GM19240 (cell line): ENCODE measurements around the gene IDUA.

Source experiments
- DNase-seq: peaks from one replicate; pipeline ENCODE4 v3.0.0; 2011; ENCODE audit warnings: low spot score; ENCODE audit not compliant: insufficient read length

IDUA gene

DNA sequence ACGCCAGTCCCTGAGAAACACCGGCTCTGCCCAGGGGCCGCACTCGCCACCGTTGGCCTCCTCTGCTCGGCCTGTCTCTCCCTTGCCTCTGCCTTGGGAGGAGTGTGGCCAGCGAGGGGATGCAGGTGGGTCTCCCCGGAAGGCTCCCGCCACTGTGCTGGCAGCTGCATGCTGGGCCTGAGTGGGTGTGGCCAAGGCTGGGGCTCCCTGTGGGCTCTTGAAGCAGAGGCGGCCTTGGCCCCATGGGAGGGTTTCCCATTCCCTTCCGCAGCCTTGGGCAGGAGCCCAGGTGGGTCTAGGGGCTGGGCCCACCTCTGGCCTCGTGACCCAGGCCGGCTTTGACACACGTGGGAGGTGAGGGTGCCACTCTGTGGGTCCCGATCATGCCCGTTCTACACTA lies 43.7 kb downstream of the IDUA start:
- no peak for DNase-seq

DNA sequence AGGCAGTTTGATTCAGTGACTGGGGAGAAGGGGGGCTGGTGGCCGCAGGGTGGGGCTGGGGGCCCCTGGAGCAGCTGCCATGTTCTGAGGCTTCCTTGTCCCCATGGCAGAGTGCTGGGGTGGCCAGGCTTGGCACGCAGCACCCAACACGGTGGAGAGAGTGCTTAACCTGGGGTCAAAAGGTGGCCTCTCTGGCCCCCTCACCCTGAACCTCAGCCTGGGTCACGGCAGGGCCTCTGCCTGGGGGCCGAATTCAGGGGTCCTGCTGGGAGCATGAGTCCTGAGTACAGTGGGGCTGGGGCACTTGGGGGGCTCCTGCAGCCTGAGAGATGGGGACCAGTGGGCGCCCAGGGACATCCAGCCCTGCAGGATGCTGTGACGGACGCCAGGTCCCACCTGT lies 44.5 kb downstream of the IDUA start:
- DNase-seq, result no peak

DNA sequence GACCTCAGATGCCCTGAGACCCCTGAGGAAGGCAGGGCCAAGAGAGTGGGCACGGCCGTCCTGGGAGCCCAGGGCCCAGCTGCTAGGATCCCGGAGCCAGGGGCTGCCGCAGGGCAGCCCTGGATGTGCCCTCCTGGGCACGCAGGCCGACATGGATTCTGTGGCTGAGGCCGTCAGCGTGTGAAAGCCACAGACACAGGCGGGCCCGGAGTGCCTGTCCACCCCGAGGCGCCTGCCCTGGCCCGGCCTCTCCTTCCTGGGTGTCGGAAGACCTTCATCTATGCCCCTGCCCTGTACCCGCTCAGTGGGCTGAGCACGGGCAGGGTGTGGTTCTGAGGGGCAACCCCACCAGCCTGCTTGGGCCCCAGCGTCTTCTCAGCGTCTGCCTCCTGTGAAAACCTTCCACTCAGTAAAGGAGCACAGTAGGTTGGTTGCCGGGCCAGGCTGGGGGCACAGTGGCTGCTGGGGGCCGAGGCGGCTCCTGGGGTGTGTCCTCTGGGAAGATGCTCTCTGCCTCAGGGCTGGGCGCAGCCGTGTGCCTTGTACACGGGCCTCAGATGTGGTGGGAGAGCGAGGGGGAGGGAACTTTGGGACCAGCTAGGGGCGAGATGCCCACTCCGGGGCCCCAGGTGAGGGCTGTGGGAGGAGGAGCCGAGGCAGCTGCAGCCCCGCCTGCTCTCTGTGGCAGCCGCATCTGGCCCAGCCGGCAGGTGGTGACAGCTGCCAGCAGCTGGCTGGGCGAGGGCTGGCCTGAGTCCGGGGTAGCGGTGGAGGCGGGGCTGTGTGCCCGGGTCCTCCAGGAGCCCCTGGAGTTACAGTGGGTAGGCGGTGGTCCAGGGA lies 45.3 kb downstream of the IDUA start:
- DNase-seq, result no peak

DNA sequence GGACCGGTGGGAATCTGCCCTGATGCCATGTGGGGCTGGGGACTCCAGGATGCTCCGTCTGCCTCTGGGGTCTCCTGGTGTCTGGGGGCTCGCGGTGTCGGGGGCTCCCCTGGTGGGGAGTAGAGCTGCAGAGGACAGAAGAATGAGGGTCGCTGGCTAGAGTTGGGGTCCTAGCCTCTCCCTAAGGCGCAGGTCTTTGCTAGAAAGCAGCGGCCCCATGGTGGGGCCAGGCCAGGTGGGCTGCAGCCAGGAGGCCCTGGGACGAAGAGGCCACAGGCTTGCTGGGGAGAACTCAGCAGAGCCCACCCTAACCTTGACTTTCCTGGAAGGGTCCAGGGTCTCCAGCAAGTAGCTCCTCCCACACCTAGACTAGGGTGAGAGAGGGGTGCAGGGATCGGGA lies 46.0 kb downstream of the IDUA start:
- no peak for DNase-seq

DNA sequence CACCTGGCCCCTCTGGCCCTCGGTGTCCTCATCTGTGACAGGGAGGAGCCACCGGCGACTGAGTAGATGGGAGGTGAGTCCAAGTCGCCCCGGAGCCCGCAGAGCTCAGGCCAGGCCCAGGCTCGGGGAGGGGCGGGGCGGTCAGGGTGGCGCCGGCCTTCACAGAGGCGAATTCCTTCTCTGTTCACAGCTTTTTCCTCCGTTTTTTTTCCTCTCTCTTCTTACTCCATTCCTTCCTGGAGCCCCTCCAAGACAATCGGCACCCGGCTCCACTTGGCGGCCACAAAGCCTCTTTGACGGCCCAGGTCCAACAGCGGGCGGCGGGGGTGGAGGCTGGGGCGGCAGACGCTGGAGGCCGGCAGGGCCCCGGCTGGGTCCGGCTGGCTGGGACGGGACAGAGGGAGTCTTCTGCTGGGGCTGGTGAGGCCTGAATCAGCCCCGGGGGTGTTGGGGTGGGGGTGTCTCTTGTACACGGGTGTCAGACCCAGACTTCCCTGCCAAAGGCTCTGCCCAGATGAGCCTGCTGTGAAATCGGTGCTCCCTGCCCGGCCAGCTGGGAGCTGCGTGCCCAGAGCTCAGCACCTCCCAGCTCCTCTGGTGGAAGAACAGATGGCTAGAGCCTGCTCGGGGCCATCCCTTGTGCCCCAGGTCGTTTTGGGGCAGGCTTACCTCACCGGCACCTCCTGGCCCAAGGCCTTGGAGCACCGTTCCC lies 47.2 kb downstream of the IDUA start:
- no peak for DNase-seq

DNA sequence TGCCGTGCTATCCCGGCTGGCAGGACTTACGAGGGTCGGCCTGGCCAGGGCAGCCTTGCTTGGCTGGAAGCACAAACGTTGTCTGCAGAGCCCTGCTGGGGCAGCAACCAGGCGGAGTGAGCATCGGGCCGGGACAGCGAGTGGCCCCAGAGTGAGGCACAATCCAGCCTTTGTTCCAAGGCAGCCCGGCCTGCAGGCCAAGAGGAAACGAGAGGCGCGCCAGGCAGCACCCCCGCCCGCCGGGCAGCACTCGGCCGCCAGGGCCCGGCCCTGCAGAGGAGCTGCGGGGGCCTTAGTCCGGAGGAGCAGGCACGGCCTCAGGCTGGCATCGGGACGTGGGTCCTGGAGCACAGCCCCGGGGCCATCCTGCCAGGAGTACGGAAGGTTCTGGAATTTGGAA lies 48.7 kb downstream of the IDUA start:
- DNase-seq, result no peak

DNA sequence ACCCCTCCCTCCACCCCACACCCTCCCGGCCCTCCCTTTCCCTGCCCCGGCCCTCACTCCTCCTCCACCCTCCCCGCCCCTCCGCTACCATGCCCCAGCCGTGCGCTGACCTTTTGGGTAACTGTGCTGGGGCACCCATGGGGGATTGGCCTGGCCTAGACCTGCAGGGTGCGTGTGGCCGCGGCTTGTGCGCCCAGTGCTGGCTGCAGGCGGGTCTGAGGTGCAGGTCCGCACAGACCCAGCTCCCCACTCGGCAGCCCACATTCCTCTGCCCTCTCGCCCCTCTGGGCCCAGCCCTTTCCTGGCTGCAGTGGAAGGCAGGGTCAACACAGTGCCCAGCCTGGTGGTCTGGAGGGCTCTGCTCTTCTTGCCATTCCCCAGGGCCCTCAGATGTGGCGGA lies 49.3 kb downstream of the IDUA start:
- no peak for DNase-seq

DNA sequence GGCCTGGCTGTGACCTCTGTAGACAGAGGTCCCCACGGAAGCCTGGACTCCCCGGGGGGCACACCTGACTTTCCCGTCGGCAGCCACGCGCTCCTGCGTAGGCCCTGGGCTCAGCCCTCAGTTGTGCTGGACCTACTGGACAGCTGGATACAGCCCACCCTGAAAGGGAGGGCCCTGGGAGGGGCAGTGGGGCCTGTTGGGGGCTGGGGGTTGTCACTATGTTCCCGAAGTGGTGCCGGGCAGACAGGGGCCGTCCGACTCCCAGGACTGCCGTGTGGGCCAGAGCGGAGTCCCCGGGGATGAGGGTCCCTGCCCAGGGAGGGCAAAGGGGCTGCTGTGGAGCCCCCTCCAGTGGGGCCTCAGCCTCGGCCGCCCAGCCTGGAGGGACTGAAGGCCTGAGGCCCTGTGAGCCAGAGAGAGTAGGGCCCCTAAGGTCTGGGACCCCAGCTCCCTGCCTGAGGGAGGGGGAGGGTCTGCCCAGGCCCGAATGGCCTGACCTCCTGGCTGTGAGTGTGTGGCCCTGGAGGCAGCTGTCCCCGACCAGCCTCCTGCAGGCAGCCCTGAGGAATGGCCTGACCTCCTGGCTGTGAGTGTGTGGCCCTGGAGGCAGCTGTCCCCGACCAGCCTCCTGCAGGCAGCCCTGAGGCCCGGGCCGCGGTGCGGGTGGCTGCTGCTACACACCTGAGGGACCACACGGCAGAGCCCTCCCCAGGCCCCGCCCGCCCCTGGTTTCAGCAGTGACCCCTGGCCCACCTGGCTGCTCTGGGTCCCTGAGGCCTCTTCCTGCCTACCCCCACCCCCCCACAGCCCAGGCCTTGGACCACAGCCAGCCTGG lies 50.3 kb downstream of the IDUA start:
- no peak for DNase-seq

DNA sequence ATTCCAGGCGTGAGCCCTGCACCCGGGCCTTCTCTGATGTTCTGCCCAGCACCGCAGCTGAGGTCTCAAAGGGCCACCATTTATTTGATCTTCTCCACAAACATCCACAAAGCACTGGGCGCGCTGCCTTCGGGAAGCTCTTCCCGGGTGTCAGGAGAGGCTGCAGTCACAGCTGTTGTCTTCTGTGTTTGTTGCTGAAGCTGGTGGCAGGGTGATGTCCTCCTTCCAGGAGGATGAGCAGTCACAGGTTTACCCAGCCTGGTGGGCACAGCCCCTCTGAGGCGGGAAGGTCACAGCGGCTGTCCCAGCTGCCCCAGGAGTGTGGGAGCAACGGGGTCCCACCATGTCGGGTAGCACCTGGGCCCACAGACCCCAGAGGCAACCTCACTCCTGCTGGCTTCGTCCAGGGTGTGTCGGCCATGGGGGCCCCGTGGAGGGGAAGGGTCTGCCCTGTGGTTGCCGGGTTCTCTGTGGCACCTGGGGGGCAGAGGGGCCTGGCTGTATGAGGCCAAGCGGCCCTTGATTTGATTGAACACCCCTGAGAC lies 52.2 kb downstream of the IDUA start:
- DNase-seq, result no peak

DNA sequence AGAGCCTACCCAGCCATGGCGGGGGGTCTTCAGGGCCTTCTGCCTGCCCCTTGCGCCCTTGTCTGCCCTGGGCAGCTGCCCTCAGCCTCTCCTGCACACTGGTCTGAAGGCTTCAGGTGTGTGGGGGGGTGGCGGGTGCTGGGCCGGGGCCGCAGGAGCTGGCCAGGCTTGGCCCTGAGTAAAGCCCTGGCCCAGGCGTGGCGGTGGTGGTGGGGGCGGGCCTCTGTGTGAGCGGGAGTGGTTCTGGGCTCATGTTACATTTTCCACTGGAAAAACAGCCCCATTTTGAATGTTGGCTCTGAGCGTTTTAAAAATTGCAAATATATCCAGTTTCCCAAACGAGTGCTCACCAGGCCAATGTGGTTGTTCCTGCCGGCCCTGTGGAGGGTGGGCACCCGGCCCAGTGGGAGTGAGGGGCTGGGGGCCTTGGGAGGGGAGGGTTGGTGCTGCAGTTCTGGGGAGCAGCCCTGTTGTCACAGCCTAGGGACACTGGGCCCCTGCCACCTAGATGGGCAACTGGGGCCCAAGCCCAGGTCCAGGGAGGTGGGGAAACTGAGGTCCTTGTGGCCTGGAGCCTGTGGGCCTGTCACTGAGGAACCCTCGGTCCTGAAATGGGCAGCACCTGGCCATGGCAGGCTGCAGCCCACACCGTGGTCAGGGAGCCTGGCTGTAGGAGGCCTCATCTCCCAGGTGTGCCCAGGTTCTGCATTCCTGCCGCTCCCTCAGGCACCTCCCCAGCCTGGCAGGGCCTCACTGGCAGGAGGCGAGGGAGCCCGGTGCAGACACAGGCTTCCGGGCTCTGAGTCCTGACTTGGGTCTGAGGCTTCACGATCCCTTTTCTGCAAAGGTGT lies 52.9 kb downstream of the IDUA start:
- no peak for DNase-seq

DNA sequence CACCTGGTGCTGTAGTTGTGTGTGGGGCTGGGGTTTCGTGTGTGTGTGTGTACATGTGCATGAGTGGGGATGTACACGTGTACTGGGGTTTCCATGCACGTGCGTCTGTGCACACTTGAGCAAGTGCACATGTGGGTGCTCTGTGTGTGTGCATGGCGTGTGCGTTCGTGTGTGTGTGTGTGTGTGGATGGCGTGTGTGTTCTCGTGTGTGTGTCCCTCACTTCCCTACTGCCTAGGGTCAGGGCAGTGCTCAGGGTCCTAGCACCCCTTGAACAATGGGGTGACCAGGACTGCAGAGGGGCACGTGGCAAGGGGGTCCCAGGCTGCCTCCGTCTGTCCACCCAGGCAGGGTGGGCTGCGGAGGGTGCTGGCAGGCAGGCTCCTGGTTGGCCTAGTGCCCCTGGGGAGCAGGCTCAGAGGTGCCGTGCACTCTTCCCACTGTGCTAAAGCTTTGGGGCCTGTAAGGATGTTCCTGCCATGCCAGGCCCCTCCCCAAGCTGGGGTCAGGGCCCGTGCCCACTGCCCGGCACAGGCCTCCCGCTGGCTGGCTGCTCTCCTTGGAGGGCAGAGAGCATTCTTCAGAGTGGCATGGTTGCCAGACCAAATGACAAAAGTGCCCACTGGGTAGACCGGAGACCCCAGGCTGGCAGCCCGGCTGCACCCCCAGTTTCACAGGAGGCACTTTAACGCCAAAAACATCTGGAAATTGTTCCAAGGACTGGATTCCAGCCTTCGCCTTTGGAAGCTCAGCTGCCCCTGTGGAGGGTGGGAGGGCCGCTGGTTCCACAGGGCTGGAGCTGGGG lies 53.7 kb downstream of the IDUA start:
- DNase-seq, result no peak

DNA sequence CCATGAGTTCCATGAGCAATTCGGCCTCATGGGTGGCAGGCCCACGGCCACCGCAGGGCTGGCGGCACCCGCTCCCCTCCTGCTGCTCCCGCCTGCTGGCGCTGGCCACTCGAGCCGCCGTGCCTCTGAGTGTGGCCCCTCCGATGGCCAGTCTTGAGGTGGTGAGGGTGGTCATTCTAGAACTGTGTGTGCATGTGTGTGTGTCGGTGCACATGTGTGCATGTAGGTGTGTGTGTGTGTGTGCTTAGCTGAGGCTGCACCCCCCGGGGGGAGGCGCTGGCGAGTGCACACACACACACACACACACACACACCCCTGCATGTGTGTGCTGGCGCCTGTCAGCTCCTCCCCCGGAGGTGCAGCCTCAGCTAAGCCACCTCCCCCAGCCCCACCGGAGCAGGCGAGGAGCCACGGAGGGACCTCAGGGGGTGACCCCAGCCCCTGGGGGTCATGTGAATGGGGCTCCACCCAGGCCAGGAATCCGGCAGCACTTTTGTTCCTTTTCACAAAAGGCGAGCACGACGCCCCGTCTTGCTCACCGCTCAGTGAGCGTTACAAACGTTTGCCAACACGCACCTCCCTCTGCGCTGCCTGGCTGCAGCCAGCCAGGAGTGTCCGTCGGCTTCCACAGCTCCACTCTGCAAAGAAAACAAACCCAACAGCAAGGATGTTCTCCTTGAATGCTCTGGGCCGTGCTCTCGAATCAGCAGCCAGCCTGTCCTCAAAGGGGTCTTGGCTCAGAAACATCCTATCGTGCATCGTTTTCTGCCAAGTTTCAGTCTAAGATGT lies 54.5 kb downstream of the IDUA start:
- no peak for DNase-seq

DNA sequence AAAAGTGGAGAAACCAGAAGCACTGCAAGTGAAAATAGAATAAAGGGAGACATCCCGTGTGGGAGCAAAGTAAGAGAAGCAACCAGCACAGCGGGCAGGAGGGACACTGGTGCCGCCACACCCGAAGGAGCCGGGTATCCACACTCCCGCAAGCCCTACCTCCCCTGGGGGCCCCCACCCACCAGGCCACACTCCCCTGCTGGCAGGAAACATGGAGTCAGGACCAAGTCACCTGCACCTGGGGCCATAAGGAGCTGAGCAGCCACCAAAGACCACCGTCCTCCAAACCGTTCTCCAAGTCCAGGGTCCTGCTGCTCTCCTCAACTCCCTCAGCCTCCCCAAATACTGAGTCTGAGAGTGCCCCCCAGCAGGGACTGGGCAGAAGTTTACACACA lies 55.1 kb downstream of the IDUA start:
- DNase-seq, result no peak

DNA sequence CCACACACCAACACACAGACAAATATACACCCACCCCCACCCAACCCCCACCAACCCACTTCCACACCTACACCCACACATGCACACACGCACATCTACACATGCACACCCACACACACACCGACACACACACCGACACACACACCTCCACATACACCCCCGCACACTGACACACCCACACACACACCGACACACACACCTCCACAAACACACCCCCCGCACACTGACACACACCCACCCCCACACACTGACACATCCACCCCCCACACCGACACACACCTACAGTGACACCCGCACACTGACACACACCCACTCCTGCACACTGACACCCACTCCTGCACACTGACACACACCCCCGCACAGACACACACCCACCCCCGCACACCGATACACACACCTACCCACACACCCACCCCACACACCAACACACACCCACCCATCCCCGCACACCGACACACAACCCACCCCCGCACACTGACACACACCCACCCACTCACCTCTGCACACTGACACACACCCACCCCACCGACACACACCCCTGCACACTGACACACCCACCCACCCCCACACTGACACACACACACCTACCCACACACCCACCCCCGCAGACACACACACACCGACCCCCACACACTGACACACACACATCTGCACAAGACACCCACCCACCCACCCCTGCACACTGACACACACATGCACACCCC lies 55.7 kb downstream of the IDUA start:
- DNase-seq, result no peak

DNA sequence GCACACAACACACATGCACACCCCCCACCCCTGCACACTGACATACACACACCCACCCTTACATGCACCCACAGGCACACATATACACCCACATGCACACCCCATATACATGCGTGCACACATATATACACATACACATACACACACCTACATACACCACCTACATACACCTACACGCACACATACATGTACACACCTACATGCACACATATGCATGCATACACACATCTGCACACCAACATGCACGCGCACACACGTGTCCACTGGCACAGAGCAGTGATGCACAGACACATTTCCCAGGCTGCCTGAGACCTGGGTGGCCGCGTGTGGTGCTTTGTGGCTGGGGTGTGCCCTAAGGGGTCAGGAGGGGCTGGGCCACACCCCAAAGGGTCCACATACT lies 56.3 kb downstream of the IDUA start:
- DNase-seq, result no peak

DNA sequence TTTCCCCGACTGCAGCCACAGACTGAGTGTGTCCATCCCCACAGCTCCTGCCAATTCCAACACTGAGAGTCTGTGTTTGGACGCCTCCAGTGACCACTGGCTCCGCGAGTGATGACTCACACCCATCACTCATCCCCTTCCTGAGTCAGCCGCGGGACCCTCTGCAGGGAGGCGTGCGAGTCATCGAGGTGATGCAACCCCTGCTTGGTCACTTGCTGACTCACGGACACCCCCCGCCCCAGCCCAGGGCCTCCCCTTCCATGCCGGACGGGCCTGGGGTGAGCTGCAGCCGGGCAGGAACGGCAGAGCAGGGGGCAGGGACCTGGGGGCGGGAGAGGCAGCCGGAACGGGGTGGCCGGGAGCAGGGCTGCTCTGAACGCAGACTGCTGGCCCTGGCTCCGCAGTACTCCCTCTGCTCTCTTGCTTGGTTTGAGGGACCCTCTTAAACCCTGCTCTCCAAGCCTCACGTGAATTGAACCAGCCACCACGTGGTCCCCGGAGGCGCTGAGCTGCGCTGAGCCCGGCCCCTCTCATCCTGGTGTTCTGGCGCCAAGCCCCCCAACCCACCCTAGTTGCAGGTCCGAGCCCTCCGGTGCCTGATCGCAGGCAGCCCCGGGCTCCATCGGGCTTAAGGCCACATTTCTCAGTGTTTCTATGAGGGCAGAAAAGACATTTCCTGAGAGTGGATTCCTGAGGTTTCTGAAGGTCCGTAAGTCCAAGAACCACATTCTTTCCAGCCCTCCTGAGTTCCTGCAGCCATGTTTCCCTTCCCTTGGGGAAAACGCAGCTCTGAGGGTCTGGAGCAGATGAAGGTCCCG lies 57.0 kb downstream of the IDUA start:
- DNase-seq, result no peak

DNA sequence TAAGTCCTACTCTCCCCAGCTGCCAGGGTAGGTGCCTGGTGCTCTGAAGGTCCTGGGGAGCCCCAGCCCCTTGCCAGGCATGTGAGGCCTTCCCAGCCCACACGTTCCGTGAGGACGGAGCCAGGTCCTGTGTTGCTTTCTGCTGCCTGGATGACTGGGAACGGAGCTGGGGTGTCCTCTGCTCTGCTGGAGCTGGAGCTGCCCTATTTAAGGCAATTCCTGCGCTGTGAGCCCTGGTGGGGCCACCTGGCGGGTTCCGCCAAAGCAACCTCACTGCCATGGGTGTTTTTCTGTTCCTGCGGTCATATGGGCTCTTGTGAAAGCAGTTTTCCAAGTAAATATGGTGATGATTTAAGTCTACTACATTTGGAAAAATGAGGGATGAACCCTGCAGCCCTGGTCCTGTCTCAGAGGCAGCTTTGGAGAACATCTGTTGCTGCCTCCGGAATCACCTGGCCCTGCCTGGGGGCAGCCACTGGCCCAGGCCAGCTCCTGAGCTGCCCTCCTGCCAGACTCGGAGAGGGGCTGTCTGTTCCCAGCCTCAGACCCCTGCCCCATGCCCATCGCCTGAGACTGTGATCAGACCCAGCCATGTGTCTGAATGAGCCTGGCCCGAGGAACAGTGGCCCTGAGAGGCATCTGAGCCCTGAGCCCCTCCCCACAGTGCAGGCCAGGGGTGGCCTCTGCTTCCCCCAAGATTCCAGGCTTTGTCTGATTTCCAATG lies 57.8 kb downstream of the IDUA start:
- DNase-seq, result no peak
